C4-2B (cell line): ENCODE measurements around the gene UBE2QL1.
A peak's percentile ranks its signal among the peaks of the same experiment; 100 is the strongest.

Source experiments
- H3K27ac ChIP-seq: fragments of 450-650 bp; 2 replicates; pipeline ENCODE4 v1.5.1; 2017
- ZFX ChIP-seq: fragments of 450-650 bp; IDR thresholded peaks from 2 replicates; pipeline ENCODE4 v1.6.1; 2017
- TF ChIP-seq, protein P1 (sequence below): fragments of 450-650 bp; conservative IDR thresholded peaks from 2 replicates; pipeline ENCODE4 v1.5.1; 2017; ENCODE audit warnings: mild to moderate bottlenecking

UBE2QL1 gene

DNA sequence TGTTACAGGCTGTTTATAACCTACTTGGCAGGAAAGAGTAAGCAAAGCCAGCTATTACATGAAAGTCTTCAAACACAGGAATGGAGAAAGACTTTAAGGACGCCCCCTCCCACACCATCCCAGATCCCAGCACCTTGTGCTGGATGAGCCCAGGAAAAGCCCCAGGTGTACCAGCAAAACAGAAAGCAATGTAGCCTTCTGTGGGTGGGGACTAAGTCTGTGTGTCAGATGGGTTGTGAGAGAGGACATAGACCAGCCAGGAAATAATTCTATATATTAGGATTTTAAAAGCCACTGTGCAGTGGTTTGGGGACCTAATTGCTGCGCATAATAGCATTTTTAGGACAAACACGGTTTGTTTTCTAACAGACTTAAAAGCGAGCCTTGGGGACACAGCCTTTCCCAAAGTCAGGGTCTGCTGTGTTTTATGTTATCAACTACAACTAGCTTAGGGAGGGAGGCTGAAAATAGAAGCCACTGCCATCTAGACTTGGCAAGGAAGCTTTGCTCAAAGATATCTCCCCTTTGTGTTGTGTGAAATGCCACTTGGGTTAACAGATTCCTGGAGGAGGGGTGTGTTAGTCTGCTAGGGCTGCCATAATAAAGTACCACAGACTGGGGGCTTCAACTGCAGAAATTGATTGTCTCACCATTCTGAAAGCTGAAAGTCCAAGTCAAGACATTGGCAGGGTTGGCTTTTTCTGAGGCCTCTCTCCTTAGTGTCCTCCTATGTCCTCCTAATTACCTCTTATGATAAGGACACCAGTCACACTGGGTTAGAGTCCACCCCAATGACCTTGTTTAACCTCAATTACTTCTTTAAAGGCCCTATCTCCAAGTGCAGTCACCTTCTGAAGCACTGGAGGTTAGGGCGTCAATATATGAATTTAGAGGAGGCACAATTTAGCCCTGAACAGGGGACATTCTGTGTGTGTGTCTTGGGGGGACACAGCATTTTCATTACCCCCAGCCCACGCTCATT, 17.2 kb upstream of the UBE2QL1 start:
- TF ChIP-seq, protein P1, sequence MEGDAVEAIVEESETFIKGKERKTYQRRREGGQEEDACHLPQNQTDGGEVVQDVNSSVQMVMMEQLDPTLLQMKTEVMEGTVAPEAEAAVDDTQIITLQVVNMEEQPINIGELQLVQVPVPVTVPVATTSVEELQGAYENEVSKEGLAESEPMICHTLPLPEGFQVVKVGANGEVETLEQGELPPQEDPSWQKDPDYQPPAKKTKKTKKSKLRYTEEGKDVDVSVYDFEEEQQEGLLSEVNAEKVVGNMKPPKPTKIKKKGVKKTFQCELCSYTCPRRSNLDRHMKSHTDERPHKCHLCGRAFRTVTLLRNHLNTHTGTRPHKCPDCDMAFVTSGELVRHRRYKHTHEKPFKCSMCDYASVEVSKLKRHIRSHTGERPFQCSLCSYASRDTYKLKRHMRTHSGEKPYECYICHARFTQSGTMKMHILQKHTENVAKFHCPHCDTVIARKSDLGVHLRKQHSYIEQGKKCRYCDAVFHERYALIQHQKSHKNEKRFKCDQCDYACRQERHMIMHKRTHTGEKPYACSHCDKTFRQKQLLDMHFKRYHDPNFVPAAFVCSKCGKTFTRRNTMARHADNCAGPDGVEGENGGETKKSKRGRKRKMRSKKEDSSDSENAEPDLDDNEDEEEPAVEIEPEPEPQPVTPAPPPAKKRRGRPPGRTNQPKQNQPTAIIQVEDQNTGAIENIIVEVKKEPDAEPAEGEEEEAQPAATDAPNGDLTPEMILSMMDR, result no peak
- TF ChIP-seq ZFX, result no peak
- H3K27ac ChIP-seq, result no peak overlapping the region

DNA sequence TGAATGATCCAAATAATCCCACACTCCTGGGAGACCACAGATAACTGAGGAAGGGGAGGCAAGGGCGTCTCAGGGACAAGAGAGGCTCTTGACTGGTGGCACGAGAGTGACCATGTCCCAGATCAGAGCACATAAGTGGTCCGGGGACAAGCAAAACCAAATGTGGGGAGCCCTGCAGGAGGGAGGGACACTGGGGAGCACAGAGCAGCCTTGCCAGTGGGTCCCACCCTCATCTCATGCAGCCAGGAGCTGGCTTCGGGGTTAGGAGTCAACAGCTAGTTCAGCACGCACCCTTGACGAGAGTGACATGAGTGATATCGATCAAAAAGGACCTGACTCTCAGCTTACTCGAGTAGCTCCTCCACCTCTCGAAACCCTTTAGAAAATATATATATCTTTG, 16.5 kb upstream of the UBE2QL1 start:
- no peak for TF ChIP-seq ZFX
- TF ChIP-seq, protein P1, result no peak
- no peak overlapping the region for H3K27ac ChIP-seq

DNA sequence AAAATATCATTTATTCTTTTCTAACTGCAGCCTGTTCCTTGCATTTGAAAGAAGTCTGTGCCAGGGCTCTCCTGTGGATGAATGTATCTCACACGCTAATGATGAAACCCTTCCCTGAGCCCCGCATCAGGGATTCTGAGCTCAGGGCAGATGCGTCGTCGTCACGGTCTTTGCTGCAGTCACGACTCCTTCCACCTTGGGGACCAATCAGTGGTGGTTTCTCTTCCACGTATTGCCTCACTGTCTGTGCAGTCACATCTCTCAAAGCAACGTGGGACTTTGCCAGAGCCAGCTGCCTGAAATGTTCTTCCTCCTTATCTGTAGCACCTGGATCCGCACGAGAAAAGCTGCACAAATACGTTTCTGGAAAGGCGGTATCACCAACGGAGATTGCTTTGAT, 13.9 kb upstream of the UBE2QL1 start:
- no peak overlapping the region for H3K27ac ChIP-seq
- TF ChIP-seq, protein P1, result no peak
- no peak for TF ChIP-seq ZFX

DNA sequence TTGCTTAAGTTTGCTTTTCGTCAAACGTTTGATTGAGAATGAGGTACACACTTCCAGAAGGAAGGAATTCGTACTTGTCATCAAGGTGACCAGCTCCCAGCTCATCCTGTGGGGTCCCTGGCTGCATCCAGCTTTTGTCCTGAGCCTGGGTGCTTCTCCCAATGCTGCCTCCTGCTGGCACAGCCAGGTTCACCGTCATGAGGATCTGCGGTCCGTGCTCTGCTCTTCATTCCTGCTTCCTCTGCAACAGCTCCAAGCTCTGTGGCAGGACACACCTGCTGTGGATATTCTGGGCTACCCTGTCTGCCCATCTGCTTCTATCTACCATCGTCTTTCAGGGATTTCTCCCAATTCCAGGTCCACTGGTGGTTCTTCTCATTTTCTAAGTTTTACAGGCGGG, 13.3 kb upstream of the UBE2QL1 start:
- no peak for TF ChIP-seq ZFX
- TF ChIP-seq, protein P1, result peak; percentile 74
- H3K27ac ChIP-seq, result no peak overlapping the region

DNA sequence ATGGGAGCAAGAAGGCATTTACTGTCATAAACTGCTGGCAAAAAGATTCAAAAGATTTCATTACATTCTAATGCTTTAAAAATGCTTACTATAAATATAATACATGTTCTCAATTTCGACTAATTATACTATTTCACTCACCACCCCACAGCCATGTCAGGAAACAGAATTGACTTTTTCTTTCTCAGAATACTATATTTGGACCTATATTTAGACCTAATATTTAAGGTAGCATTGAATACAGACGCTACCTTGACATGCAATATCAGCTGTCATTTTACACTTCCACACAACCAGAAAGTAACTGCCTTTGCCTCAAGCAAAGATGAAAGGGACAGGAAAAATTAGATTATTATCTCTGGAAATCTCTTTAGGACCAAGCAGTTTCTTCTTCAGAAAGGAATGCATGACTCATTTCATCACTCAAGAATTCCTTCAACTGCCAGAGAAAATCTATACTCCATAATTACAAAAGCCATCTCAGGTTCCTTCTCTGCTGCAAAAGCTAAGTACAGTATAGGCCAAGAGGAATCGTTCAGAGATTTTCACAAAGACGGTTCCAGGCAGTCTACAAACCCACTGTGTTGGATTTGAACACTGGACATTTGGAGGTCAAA, 11.8 kb upstream of the UBE2QL1 start:
- no peak overlapping the region for H3K27ac ChIP-seq
- TF ChIP-seq, protein P1, result no peak
- TF ChIP-seq ZFX, result no peak

DNA sequence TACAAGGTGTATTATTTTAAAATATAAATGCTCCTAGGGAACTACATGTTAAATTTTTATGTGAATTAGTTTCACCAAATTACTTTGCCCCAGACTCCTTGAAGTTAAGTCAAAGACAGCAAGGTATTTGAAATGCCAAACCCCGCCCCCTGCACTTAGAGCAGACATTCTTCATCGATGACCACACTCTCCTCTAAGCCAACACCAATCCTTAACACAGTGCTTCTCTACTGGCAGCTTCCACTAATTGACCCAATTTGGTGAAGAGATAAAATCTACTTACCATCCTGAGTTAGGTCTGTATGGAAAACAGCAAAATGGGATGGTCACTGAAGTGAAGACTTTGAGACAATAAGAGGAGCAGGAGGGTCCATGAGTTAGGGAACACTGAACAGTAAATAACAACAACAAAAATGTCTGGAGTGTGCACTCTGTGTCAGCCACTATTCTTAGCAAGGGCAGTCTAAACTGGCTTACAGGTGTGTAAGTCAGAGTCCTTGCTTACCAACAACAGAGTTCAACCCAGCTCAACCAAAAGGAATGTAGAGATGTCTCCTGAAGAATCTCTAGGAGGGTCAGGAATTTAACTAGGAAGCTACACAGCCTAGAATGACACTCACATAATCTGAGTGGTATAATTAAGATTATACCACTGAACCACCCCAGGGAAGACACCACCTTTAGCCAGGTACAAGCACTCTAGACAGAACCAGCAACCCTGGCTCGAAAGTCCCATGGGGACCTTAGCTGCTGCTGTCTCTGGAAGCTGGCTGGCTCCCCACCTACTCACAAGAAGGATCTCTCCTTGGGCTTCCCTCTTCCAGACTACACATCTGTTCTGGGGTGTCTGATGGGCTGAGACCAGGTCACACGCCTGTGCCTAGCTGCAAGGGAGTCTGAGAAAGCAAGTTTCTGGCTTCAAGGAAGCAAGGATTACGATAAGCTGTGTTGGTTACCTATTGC, 8.8 kb upstream of the UBE2QL1 start:
- no peak overlapping the region for H3K27ac ChIP-seq
- TF ChIP-seq ZFX, result no peak
- TF ChIP-seq, protein P1, result no peak
